GM18520 (cell line): Measurements from ENCODE around the gene CRYGN.

Source experiments
- ATAC-seq: cut with Tn5 transposase; IDR thresholded peaks from one replicate; pipeline ENCODE4 v1.9.1; 2021; ENCODE audit not compliant: unreplicated experiment

Gene CRYGN

DNA sequence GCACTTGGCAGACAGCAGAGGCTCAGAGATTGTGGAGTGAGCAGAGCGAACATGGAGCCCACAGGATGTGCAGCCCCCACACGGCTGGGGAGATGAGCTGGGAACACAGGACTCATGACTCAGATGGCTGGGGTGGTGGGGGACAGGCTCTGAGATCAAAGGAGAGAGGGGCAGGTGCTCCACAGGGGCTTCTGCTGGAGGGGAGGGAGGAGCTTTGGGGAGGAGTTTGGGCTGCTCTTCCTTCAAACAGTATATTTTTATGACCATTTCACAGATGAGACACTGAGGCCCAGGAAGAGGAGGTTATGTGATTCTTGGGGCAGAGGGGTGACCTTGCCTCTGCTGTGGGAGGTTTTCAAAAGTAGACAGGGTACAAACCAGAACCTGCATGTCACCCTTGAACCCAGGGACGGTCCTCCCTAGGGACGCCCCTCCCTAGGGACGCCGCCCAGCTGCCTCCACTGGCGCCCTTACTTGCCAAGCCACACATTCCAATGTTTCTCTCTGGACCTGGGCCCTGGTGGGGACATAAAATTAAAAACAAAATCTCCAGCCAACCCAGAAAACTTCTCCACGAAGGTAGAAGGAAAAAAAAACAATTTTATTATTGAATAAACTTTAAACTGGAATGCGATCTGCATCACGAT lies 981 bp upstream of the CRYGN start:
- ATAC-seq: no peak

DNA sequence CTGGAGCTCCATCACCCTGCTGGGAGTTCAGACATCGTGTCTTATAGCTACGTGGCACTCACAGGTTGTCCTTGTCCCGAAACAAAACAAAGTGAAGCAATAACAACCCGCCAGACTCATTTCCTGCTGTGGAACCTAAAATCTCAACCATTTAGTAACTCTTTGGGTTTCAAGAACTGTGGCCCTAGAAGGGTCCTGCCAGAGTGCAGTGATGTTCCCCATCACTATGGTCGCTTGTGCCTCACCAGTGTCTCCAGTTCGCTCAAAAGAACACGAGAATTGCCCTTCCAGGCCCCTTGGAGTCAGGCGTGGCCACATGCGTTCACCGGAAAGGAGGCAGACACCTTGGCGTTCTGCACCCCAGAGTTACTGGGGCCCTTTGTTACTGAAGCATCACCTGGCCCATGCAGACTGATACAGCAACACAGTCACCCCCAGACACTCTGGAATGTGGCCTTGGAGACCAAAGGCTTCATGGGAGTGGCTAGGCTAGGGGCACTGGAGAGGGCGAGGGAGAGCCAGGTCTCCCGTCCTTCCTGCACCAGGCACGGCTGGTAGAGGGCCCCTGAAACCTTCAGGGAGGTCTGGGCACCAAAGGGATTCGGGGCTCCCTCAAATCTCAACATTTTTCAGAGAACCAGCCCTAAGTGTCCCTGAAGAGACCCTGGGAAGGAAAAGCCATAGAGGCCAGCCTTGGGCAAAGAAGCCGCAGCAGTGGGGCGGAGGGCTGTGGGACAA lies 908 bp downstream of the CRYGN start:
- ATAC-seq: no peak

DNA sequence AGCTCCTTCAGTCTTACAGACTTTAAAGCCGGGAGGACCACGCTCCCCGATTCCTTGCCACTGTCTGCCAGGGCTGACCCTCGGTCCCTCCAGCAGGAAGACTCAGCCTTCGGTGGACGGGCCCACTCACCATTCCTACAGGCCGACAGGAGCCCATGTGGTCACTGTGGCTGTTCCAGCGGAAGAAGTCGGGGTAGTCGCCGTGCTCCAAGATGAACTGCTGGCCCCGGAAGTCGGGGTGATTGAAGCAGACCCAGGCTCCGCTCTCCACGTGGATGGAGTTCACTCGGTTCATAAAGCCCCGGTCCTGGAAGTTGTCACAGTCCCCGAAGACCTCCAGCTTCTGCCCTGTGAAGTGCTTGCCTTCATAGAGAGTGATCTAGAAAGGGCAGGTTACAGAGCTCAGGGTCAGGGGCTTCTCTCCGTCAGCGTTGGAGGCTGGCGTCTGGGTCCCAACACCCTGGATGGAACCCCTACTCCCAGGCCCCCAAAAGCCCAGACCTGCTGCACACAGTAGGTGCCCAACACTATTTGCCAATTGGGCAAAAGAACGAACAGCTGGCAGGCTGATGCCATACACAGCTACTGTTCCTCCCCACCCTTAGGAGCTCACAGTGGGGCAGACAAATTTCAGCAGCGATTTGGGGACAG lies 1.9 kb downstream of the CRYGN start:
- no peak for ATAC-seq

DNA sequence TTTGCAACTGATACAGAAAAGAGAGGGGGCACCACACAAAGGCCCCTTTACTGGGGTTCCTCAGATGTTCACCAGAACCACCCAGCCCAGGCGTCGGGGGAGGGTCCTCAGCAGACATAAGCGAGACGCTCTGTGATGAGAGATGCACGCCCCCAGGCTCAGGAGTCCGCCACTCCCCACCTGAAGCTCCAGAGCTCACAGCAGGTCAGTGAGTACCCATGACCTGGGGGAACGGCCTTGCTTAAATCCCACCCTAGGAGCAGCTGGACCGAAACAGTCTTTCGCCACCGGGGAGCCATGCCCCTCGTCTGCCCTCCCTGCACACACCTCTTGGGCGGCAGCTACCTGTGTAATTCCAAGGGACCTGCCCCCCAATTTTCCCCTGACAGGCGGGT lies 2.8 kb downstream of the CRYGN start:
- ATAC-seq: no peak

DNA sequence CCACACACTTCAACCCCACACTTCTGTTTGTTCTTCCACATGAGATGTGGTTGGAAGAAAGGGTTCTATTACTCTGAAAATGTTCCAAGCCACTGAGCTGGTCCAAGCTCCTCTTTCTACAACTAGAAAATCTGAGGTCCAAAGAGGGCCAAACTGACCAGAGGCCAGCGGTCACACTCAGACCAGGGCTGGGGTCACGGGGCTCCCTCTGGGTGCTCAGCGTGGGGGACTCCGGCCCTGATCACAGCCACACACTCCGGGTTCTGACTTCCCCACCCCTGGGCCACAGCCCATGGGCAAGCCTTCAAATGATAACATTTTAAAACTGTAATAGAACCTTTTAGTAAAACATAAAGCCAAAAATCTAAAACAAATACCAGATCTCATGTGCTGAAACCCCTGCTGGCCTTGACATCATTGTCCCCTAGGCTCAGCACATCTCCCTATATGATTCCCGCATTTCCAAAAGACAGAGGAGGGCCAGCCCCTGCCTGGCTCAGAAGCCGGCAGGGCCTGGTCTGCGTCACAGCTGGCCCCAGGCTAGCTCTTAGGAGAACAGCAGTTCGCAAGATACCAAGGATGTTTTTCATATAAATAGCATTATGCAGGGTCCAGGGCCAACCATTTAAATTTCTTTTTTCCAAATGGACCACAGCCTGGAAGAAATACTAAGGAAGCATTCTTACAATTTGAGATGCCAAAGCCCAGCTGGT lies 3.3 kb downstream of the CRYGN start:
- no peak for ATAC-seq

DNA sequence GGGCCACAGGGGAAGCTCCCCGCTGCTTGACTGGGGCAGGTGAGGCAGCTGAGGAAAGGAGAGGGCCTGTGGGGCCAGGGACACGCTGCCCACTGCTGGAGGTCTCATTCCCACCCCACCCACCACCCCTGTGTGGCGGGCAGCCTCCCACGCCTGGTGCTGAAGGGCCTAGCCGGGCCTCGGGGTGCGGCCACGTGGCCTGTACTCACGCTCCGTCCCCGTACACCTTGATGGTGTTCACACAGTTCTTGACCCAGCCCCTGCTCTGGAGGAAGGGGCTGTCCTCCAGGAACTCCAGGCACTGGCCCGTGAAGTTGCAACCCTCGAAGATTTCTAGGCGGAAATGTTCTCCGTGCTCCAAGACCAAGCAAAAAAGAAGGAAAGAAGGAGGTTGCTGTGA lies 4.0 kb downstream of the CRYGN start:
- no peak for ATAC-seq

DNA sequence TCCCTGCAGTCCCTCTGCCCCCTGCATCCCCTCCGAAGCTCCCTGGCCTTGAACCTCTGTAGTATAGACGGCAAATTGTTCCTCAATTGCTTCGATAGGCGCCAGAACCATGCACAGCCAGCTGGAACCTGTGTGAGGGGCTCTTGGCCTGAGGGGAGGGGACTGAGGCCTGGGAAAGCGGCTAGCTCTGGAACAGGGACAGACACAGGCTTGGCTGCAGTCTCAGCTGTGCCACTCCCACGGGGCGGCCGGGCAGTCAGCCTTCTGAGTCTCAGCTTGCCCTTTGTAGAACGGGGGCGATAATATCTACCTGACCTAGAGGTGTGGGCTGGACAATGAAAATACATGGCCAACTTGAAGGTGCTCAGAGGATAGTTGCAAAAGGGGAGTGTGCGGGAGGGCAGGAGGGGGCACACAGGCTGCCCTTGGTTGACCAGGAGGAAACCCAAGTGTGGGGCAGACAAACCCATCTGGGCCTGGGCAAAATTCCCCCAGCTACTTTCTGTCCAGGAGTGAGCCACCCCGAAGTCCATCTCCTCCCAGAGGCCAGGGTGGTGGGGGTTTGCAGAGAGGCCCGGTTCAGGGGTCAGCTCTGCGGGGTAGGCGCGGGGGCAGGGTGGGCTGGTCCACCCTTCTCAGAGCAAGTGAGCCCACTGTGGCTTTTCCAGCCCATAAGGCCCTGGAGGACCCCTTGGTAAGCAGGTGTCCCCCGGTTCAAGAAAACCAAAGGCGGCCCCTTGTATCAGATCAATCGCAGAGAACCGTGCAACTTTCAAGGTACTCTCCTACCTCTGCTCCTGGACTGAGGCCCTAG lies 4.6 kb downstream of the CRYGN start:
- ATAC-seq: no peak

DNA sequence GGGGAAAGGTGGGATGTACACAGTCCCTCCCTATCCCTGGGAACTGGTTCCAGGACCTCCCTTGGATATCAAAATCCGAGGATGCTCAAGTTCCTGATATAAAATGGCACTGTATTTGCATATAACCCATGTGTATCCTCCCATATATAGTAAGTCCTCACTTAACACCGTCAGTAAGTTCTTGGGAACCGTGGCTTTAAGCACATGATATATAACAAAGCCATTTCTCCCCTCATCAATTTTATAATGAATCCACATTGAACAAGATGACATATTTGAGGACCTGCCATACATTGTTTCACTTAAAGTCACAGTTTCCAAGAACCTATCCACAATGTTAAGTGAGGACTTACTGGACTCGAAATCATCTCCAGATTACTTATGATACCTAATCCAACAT lies 5.4 kb downstream of the CRYGN start:
- no peak for ATAC-seq

DNA sequence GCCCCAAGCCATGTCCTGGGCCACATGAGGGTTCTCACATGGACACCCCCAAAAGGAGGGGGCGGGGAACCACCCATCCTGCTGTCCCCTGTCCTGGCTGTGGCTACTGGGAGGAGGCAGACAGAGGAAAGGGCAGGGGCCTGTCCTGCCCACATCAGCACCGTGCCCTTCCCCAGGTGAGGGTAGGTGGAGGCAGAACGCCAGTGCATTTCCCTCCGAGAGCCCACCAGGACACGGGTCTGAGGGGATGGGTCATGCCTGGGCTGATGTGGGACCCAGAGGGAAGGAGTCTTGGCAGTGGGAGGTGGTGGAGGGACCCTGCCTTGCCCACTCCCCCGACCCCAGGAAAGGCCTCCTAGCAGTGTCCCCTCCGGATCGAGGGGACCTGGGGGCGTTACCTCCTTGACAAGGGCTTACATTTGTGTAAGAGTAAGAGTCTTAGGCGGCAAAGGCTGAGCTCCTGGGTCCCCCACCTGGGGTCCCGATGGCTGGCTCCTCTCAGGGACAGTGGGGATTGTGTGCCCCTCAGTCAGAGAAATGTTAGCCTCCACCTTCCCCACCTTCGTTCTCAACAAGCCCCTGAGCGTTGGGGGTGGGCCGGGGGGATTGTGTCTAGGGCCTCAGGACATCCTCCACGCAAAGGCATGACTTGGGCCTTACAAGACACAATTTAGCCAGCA lies 6.1 kb downstream of the CRYGN start:
- no peak for ATAC-seq

DNA sequence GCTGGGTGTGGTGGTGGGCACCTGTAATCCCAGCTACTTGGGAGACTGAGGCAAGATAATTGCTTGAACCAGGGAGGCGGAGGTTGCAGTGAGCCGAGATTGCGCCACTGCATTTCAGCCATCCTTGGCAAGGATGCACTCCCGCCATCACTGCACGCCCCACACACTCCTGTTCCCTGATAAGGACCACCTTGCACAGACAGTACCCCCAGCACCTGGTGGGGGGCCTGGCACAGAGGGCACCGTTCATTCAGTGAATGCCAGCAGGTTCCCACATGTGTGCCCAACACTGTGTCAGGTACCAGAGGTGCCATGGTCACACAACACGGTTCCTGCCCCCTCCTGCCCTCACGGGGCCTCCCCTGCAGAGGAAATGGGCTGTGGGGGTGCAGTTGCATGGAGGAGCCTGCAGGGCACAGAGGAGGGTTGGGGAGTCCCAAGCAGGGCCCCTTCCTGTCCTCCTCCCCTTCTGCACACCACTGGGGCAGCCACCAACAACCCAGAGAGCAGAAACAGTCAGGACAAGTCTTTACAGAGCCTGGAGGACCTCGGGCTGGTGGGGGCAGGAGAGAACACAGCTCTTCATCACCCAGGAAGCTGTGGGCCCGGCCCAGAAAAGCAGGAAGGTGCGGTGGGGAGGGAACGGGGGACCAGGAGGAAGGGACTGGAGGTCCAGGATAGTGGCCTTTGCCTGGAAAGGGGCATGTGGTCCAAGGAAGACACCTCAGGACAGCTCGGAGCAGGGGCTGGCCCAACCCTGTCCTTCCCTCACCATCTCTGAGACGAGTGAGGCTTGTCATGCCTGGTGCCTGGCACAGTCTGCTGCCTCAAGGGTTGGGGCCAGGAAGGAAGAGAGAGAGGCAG lies 7.1 kb downstream of the CRYGN start:
- no peak for ATAC-seq

DNA sequence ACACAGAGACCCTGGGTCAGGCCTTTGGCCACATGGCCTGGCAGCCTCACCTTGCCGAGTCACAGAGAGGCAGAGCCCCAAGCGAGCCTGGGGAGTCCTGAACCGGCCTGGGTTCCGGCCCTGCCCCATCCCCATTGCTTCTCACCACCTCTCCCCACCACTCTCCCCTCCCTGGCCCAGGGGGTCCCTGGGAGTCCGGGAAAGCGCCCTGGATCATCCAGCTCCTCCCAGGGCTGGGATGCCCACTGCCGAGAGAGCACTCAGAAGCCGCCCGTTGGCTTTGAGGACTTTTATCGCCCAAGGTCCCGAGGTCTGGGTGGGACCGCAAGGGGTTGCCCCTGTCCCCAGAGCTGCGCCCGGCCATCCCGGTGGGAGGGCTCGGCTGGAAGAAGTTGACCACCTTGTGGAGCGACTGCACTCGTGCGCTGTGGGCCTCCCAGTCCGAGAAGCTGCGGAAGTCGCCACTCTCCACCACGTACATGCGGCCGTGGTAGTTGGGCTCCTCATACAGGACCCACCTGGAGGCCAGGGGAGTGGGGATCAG lies 8.1 kb downstream of the CRYGN start:
- ATAC-seq: no peak

DNA sequence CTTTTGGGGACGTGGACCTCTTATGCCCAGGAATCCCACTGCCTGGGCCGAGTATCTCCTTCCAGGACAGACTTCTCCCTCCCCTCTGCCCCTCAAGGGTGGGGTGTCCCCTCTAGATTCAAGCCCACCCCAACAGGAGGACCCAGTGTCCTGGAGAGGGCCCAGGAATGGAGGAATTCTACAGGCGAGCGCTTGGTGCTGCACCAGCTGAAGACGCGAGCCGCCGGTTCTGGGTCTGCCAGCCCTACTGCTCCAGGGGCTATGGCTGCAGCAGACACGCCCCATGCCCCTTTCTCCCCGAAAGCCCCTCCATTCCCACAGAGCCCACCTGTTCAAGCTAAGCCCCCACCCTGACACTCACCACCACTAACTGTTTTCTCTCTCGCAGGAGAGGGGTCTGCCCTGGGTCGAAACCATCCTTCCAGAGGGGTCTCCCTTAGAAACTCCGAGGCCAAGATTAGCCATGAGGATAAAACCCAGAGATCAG lies 8.6 kb downstream of the CRYGN start:
- ATAC-seq: no peak

DNA sequence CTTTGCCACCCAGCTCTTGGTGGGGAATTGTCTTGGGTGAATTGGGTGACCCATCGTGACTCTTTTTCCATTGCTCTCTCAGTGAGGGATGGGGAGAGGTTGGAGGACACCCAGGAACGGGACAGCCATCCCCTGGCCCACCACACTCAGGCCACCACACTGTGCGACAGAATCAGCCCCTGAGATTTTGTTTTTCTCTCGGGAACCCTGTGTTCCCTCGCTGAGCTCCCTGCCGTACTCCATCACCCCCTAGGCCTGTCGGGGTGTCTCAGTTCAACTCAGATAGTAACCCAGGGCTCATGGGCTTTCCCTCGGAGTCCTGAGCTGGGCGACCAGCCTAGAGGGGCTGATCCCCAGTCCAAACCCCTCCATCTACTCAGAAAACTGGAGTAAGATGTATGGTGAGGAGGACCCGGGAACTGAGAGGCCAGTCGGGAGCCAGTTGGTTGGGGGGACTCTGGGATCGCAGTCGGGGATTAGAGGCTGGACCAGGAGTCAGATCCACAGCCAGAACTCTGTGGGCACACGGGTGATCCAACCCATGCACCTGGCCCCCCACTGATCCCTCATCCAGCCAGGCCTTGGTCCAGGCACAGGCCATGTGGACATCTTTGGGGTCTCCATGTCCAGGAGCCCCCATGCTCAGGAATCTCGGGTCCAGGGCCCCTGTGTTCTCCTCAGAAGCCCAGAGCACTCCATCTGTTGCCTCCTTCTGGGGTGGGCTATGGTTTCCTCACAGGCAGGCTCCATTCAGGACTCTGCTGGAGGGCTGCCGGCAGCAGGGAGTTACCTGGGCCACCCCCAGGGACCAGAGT lies 9.3 kb downstream of the CRYGN start:
- no peak for ATAC-seq

DNA sequence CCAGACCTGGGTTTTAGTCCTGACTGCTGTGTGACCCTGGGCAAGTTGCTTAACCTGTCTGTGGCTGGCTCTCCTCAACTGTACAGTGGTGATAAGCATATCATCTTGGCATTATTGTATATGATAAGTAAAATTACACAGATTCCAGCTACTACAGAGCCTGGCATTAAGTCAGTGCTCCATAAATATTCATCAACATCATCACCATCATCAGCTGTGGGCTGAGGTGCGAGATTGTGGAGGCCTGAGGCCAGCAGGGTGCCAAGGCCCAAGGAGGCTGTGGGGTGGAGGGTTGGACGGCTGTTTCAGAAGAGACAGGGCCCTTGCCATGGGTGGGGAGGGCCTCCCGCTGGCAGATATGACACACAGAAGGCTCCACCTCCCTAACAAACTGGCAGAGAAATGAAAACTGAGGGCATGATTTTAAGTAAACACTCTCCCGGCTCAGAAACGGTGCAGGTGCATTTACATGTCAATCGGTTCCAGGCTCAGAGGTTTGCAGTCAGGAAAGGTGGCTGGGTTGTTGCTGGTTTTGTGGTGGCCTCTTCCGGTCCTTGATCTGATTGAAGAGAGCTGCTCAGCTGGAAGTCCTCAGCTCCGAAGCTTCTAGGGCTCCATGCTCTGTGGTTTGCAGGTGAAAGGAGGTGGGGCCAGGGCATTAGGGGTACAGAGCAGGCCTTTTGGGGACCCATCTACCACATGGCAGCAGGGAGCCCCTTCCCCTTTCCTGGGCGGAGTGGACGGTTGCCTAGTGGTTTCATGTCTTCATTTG lies 10.2 kb downstream of the CRYGN start:
- no peak for ATAC-seq

DNA sequence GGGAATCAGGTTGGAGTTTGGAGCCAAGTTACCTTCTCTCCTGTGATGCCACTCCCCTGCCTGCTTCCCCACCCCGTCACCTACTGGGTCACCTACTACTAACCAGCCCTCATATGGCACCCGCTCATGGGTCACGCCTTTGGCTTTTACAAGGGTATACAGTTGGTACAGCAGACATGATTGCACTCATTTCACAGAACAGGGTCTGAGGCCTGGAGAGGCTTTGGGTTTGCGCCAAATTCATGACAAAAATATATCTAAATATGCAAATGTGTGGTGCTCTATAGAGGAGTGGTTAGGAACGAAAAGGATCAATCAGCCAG lies 10.7 kb downstream of the CRYGN start:
- no peak for ATAC-seq

DNA sequence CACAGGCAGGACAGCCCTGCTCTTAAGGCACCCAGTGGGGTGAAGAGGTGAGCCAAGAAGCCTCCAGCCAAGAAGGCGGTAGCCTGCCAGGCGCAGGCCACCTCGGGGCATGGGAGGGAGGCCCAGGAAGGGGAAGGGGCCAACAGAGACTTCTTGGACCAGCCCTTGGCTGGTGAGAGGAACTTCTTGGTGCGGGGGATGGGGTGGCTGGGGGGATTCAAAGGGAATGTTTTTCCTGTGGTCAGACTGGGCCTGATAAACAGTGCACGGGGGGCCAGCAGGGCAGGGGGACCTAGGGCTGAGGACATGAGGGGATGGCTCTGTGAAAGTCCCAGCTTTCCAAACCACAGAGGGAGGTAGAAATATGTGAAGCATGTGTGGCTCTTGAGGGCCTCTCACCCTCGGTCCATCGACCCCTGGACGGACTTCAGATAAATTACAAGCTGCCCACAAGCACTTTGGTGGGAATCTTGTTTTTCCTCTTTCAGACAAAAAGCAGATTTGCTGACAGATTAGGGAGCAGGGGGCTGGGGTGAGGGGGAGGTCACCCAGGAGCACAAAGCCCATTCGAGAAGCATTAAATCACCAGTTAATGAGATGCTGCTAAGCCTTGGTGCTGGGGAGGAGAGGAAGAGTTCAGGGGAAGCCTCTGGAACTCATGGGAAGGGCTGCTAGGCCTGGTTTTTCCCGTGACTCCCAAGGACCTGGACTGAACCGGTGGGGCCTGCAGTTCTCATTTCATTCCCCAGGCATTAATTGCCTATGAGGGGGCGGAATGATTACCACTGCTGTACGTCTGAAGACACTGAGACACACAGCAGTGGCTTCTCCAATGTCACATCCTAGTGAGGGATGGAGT lies 11.3 kb downstream of the CRYGN start:
- no peak for ATAC-seq
